ENCODE measurements around the gene CORO7. TPM values are rescaled to one million over a fixed set of nuclear protein-coding genes. Genes with fewer than 3 reads are reported as not detected.

The CORO7 gene
- total and polyA plus RNA-seq, 11 donors: 7.2 to 39.7 (median 10.1) TPM

DNA sequence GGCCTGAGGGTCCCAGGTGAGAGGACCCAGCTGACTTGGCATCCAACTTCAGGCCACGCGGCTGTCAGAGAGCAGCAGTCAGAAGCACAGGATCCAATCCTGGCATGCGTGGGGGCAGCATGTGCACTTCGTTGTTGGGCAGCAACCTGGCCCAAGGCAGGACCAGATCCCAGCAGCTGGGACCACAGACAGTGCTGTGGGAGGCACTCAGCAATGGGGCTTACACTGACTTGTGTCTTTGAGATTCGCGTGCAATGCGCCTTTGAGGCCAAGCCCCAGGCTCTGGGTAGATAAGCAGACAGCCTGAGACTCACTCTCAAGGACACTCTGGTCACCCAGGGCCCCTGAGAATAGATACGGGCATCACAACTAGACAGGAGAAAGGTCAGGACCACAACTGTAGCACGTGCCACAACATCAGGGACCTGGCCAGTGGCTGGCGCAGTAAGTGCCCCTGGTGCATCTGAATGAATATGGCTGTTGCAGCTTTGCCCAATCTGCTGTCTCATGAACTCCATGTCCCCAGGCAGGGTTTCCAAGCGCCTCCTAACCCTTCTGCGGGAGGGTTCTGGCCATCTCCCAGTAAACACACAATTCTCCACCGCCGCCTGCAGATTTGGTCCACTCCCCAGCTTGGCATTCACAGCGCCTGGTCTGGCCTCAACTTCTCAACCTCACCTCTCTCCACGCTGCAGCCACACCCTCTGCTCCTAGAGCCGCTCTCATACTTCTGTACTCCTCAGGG is 68.5 kb downstream of the CORO7 start:
- peak in 2 of 4 donors; percentile 6 to 12 for ATAC-seq
- no peak for TF ChIP-seq POLR2A (IDR thresholded peaks at IDR 0.05)
- TF ChIP-seq, protein P1, sequence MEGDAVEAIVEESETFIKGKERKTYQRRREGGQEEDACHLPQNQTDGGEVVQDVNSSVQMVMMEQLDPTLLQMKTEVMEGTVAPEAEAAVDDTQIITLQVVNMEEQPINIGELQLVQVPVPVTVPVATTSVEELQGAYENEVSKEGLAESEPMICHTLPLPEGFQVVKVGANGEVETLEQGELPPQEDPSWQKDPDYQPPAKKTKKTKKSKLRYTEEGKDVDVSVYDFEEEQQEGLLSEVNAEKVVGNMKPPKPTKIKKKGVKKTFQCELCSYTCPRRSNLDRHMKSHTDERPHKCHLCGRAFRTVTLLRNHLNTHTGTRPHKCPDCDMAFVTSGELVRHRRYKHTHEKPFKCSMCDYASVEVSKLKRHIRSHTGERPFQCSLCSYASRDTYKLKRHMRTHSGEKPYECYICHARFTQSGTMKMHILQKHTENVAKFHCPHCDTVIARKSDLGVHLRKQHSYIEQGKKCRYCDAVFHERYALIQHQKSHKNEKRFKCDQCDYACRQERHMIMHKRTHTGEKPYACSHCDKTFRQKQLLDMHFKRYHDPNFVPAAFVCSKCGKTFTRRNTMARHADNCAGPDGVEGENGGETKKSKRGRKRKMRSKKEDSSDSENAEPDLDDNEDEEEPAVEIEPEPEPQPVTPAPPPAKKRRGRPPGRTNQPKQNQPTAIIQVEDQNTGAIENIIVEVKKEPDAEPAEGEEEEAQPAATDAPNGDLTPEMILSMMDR (IDR thresholded peaks at IDR 0.05): no peak
- peaks cover 0 to 52% (median 30%) of the 10 kb centered on the region in 12 donors for H3K4me1 ChIP-seq
- H3K36me3 ChIP-seq: no peaks in the 10 kb centered on the region
- H3K4me3 ChIP-seq: no peak overlapping the region
- peak overlapping the region in 5 of 12 donors; percentile 9 to 42 (median 25) for H3K27ac ChIP-seq
- intact Hi-C loops (cut with DNase I): no loop called here
- WGBS, 4 donors: 64 to 70% (median 66%) methylated on average over 12 to 17 of the region's 17 CpGs
- DNase-seq: no peak
- H3K9me3 ChIP-seq: no peaks in the 10 kb centered on the region
- no peaks in the 10 kb centered on the region for H3K27me3 ChIP-seq

DNA sequence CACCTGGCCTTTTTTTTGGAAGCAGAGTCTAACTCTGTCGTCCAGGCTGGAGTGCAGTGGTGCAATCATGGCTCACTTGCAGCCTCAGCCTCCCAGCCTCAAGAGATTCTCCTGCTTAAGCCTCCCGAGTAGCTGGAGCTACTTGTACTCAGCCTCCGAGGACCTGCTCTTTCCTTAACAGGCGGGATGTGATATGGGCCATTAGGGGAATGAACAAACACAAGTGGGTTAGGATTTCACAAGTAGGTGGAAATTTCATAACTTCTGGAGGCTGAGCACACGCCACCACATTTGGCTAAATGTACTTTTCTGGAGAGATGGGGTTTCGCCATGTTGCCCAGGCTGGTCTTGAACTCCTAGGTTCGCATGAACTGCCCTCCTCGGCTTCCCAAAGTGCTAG is 69.4 kb downstream of the CORO7 start:
- no peak for DNase-seq
- intact Hi-C loops (cut with DNase I): no loop called here
- H3K9me3 ChIP-seq: no peaks in the 10 kb centered on the region
- peaks cover 0 to 56% (median 31%) of the 10 kb centered on the region in 12 donors for H3K4me1 ChIP-seq
- no peak overlapping the region for H3K4me3 ChIP-seq
- TF ChIP-seq, protein P1 (IDR thresholded peaks at IDR 0.05): no peak
- no peak for TF ChIP-seq POLR2A (IDR thresholded peaks at IDR 0.05)
- no peak for ATAC-seq
- no peaks in the 10 kb centered on the region for H3K27me3 ChIP-seq
- H3K27ac ChIP-seq: peak overlapping the region in 2 of 12 donors; percentile 3 to 42
- no peaks in the 10 kb centered on the region for H3K36me3 ChIP-seq
- 83 to 89% (median 86%) methylated on average over 8 of the region's 8 CpGs for WGBS, 4 donors

DNA sequence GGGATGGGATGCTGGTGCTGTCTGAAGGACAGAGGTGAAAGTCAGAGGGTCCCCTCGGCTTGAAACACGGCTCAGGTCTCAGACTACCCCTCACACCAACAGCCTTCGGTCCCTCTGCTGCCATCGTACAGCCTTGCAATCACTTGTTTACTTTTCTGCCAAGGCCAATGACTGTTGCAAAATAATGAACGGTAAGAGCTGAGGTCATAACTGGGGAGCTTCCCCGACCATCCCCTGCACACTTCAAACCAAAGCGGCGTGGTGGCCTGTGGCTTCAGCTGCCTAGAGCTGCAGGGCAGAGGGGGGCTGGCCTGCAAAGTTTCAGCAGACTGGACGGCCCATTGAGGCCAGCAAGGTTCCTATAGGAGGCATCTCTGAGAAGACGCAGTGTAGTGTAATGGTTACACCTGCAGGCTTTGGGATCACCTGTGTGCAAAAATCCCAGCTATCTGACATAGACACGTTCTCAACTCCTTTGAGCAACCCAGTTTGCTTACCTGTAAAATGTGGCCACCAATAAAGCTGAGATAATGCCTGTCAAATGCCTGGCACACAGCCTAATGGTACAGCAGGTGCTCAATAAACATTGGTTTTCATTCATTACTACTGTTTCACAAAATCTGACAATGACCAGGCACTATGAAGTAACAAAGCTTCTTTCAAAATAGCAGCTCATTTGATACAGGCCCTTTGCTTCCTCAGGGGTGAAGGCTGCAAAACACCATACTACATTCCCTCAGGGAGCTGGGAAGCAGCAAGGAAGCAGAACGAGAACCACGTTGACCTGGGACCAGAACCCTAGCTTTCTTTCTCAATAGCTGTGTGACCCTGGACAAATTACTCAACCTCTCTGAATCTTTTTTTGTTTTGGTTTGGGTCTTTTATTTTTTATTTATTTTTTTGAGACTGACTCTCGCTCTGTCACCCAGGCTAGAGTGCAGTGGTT is 70.3 kb downstream of the CORO7 start:
- peaks cover 0 to 54% (median 29%) of the 10 kb centered on the region in 12 donors for H3K4me1 ChIP-seq
- ATAC-seq (no peak), DNase-seq (no peak)
- no peak overlapping the region for H3K27ac ChIP-seq
- TF ChIP-seq POLR2A (IDR thresholded peaks at IDR 0.05): no peak
- TF ChIP-seq, protein P1 (IDR thresholded peaks at IDR 0.05): no peak
- no peak overlapping the region for H3K4me3 ChIP-seq
- H3K36me3 ChIP-seq: peaks cover 0 to 4% (median 0%) of the 10 kb centered on the region in 9 donors
- no peaks in the 10 kb centered on the region for H3K9me3 ChIP-seq
- intact Hi-C loops (cut with DNase I): no loop called here
- WGBS, 4 donors: 79 to 83% (median 81%) methylated on average over 10 to 14 of the region's 14 CpGs
- H3K27me3 ChIP-seq: no peaks in the 10 kb centered on the region
